Calu3 (cell line): ENCODE results near the gene HGFAC. TPM values are rescaled to one million over a fixed set of nuclear protein-coding genes. Genes with fewer than 3 reads are reported as not detected.
A peak's percentile ranks its signal among the peaks of the same experiment; 100 is the strongest.

Source experiments
- BruUV-seq: library from RNA; stranded (reverse); fragments of 400-500 nt; replicated peaks from 2 replicates; lab custom pipeline; 2021; lab: Mats Ljungman, UMichigan
- CTCF ChIA-PET: fragments of 300-600 bp; sonication (Branson Sonifier 250); formaldehyde crosslinking; loops from one replicate; lab custom pipeline; 2022; ENCODE audit warnings: antibody characterized with exemption; lab: Charles Lee
- DNase-seq: peaks from one replicate; pipeline ENCODE4 v3.0.0; 2022
- H3K27ac Mint-ChIP-seq: one replicate; pipeline ENCODE4 v1.8.0; 2022; ENCODE audit warnings: mixed read lengths; ENCODE audit not compliant: unreplicated experiment
- H3K27me3 Mint-ChIP-seq: one replicate; pipeline ENCODE4 v1.8.0; 2022; ENCODE audit warnings: mixed read lengths; ENCODE audit not compliant: unreplicated experiment
- H3K36me3 Mint-ChIP-seq: one replicate; pipeline ENCODE4 v1.8.0; 2022; ENCODE audit warnings: mild to moderate bottlenecking, moderate library complexity, mixed read lengths; ENCODE audit not compliant: insufficient read depth, unreplicated experiment
- H3K4me1 Mint-ChIP-seq: one replicate; pipeline ENCODE4 v1.8.0; 2022; ENCODE audit warnings: mild to moderate bottlenecking, low read depth, mixed read lengths; ENCODE audit not compliant: unreplicated experiment
- H3K4me3 Mint-ChIP-seq: one replicate; pipeline ENCODE4 v1.8.0; 2022; ENCODE audit warnings: mild to moderate bottlenecking, low read depth, moderate library complexity, mixed read lengths; ENCODE audit not compliant: unreplicated experiment
- H3K9me3 Mint-ChIP-seq: one replicate; pipeline ENCODE4 v1.8.0; 2022; ENCODE audit warnings: low read depth, mixed read lengths; ENCODE audit not compliant: unreplicated experiment
- intact Hi-C: fragments of 100-400 bp; cut with micrococcal nuclease; formaldehyde crosslinking; loops from one replicate; pipeline ENCODE4 v1.10.0; 2022; ENCODE audit not compliant: unreplicated experiment
- total RNA-seq: library from RNA; stranded (reverse); gene quantifications from 2 replicates; pipeline ENCODE4 v1.2.3, GENCODE V29; 2022
- TF ChIP-seq, protein P1 (sequence below): fragments of 200-600 bp; IDR thresholded peaks from one replicate; pipeline ENCODE4 v1.8.0; 2022; ENCODE audit warnings: antibody characterized with exemption; ENCODE audit not compliant: unreplicated experiment

The HGFAC gene
- total RNA-seq, 1 experiment from 2014 or later: not detected

DNA sequence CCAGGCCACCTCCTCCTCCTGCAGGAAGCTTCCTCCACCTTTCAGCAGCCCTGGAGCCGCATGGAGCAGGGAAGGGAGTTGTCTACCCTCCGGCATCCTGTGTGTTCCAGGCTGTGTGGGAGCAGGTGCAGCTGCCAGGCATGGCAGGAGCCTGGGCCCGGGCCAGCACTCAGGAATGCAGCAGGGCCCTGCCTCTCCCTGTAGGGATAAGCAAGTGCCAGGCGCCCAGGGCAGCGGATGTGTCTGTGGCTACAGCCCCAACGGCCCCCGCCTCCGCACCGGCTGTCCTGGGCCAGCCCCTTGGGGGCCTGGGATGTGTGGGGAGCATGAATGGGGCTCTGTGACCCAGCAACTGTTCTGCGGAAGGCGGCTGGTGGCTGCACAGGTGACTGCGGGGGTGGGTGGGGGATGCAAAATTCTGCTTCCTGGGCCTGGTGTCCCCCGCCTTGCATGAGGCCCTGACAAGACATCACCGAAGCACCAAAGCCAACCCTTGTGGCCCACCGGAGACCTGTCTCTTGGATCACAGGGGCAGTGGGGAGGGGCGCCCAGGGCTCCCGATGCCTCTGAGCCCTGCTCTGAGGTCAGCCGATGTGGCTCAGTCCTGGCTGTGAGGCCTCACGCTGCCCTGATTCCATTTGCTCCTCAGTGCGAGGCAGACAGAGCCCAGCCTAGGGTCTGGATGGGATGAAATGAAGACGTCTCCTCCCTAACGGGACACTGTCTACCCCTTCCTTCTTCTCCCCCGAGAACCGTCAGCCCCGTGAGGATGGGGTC is 19.9 kb downstream of the HGFAC start:
- intact Hi-C loops: no loop called here
- H3K27me3 Mint-ChIP-seq: no peaks in the 10 kb centered on the region
- peak; percentile 79 for DNase-seq
- no peaks in the 10 kb centered on the region for H3K9me3 Mint-ChIP-seq
- no peak overlapping the region for H3K4me3 Mint-ChIP-seq
- H3K36me3 Mint-ChIP-seq: peaks cover 8% of the 10 kb centered on the region
- BruUV-seq: no TSS peak
- CTCF ChIA-PET: no interaction called here
- no peaks in the 10 kb centered on the region for H3K4me1 Mint-ChIP-seq
- TF ChIP-seq, protein P1, sequence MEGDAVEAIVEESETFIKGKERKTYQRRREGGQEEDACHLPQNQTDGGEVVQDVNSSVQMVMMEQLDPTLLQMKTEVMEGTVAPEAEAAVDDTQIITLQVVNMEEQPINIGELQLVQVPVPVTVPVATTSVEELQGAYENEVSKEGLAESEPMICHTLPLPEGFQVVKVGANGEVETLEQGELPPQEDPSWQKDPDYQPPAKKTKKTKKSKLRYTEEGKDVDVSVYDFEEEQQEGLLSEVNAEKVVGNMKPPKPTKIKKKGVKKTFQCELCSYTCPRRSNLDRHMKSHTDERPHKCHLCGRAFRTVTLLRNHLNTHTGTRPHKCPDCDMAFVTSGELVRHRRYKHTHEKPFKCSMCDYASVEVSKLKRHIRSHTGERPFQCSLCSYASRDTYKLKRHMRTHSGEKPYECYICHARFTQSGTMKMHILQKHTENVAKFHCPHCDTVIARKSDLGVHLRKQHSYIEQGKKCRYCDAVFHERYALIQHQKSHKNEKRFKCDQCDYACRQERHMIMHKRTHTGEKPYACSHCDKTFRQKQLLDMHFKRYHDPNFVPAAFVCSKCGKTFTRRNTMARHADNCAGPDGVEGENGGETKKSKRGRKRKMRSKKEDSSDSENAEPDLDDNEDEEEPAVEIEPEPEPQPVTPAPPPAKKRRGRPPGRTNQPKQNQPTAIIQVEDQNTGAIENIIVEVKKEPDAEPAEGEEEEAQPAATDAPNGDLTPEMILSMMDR: no peak
- no peak overlapping the region for H3K27ac Mint-ChIP-seq

DNA sequence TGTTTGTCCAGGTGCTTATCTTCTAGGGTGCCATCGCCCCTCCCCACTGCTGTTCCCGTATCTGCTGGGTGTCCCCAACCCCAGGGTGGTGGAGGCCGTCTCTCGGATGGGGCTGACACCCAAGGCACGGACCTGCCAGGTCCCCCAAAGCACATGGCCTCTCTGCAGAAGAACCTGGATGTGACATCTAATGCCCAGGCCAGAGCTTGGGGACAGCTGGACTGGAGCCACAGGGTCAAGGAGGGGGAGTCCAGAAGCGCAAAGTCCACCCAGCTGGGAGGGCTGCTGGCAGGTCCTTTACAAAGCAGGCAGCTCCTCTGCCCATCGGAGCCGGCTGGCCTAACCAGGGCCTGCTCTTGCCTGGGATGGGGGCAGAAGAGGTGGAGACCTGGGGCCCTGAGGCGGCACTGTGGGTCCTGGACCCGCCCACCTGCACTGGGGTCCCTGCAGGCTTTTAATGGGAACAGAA is 20.6 kb downstream of the HGFAC start:
- BruUV-seq: no TSS peak
- Mint-ChIP-seq H3K27ac (no peak overlapping the region), H3K36me3 (peaks cover 8% of the 10 kb centered on the region), H3K27me3 (no peaks in the 10 kb centered on the region), H3K4me1 (no peaks in the 10 kb centered on the region), H3K9me3 (no peaks in the 10 kb centered on the region), H3K4me3 (peak overlapping the region; percentile 62)
- DNase-seq: no peak
- CTCF ChIA-PET: no interaction called here
- intact Hi-C loops: no loop called here
- TF ChIP-seq, protein P1: no peak

DNA sequence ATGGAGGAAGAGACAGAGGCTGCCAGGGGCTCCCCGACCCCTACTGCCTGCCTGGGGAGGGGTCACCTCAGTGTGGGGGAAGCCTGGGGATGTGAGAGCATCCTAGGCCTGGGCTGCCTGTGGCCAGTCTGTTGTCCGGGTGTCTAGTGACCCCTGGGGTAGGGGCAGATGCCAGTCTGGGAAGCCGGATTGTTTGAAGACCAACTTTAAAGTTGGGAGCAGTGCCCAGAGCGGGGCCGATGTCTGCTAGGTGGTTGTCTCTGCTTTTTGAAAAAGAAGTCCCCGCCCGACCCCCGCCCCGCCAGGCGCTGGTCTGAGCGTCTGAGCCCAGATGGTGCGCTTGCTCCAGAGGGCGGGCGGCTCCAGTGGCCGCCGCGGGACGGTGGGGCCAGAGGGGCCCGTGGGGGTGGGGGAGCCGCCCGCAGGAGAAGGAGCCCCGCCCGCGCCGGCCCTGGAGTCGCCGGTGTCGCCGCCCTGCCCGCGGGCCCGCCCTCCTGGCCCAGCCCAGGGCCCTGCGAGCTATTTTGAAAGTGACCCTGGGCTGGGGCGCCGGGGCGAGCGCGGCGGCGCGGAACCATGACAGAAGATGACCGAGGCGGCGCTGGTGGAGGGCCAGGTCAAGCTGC is 21.1 kb downstream of the HGFAC start, which contains the start of gene DOK7:
DOK7 (plus strand) TSS at position 517 of the 626 bp plus-strand sequence; CDS start at position 587, 70 bp downstream.
- DNase-seq: peak; percentile 29
- H3K4me3 Mint-ChIP-seq: peak within 1 kb of the TSS; percentile 62
- H3K9me3 Mint-ChIP-seq: no peaks in the 10 kb centered on the region
- H3K27ac Mint-ChIP-seq: no peak within 1 kb of the TSS
- H3K36me3 Mint-ChIP-seq: peaks cover 8% of the 10 kb centered on the region
- H3K4me1 Mint-ChIP-seq: no peaks in the 10 kb centered on the region
- TF ChIP-seq, protein P1: no peak
- no TSS peak for BruUV-seq
- intact Hi-C loops: no loop called here
- CTCF ChIA-PET: no interaction called here
- no peaks in the 10 kb centered on the region for H3K27me3 Mint-ChIP-seq

DNA sequence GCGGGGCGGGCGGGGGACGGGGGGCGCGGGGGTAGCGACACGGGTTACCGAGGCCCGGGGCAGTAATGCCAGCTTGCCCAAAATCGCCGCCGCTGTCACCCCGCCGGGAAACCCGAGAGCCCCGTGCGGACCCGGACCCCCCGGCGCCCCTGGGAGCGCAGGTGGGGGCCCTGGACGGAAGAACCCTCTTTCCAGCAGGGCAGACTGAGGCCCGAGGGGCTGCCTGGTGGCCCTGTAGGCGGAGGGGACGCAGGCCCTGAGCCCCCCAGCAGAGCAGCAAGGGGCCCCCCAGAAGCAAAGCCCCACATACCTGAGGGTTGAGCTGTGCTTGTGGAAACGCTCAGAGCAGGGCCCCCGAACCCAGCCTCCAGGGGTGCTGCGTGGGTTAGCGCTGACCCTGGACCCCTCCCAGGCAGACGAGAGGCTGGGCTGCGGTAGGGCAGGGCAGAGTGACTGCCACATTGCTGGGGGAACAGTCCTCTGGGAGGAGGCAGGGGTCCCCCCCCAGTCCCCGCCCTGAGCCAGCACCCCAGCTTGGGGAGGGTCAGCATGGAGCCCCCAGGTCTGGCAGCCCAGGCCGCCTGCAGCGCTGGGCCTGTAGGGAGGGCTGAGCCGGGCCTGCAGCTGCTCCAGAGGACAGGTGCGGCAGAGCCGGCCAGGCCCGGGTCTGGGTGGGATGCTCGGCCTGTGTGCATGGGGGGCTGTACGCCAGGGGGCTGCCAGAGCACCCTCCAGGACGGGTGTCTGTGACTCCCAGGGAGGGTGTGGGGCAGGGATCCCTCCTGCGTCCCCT is 22.0 kb downstream of the HGFAC start:
- Mint-ChIP-seq H3K4me1 (no peaks in the 10 kb centered on the region), H3K27ac (no peak overlapping the region), H3K4me3 (peak overlapping the region; percentile 62), H3K27me3 (no peaks in the 10 kb centered on the region), H3K9me3 (no peaks in the 10 kb centered on the region), H3K36me3 (peaks cover 8% of the 10 kb centered on the region)
- TF ChIP-seq, protein P1: no peak
- no TSS peak for BruUV-seq
- DNase-seq: no peak
- CTCF ChIA-PET: interaction anchor here (0.6 kb wide), 1 partner anchor 429 kb away, joined by 4 read pairs; no protein-coding TSS in a partner anchor
- intact Hi-C loops: no loop called here
